GM20000 (cell line): ENCODE data around the gene ENOX1.

Experiments
- DNase-seq: peaks from one replicate; pipeline ENCODE4 v3.0.0; 2012; ENCODE audit warnings: low spot score
- TF ChIP-seq, protein P1 (sequence below): IDR thresholded peaks from 2 replicates; pipeline ENCODE4 v1.5.1; 2012; ENCODE audit warnings: mild to moderate bottlenecking, control low read depth; ENCODE audit errors: extremely low read depth, missing control alignments

Gene ENOX1

DNA sequence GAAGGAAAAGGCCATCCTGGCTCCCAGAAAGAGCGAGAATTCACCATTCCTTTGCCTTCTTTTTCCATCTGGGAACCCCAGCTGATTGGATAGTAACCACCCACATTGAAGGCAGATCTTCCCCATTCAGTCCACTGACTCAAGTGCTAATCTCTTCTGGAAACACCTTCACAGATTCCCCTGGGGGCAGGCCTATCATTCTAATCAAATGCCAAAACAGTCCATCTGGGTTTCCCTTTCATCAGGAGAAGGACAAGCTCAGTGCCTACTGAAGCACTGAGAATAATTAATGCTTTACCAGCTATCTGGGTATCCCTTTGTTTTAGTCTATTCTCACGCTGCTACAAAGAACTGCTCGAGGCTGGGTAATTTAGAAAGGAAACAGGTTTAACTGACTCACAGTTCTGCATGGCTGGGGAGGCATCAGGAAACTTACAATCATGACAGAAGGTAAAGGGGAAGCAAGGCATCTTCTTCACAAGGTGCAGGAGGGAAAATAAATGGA is 293.2 kb downstream of the ENOX1 start:
- TF ChIP-seq, protein P1, sequence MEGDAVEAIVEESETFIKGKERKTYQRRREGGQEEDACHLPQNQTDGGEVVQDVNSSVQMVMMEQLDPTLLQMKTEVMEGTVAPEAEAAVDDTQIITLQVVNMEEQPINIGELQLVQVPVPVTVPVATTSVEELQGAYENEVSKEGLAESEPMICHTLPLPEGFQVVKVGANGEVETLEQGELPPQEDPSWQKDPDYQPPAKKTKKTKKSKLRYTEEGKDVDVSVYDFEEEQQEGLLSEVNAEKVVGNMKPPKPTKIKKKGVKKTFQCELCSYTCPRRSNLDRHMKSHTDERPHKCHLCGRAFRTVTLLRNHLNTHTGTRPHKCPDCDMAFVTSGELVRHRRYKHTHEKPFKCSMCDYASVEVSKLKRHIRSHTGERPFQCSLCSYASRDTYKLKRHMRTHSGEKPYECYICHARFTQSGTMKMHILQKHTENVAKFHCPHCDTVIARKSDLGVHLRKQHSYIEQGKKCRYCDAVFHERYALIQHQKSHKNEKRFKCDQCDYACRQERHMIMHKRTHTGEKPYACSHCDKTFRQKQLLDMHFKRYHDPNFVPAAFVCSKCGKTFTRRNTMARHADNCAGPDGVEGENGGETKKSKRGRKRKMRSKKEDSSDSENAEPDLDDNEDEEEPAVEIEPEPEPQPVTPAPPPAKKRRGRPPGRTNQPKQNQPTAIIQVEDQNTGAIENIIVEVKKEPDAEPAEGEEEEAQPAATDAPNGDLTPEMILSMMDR = no peak
- no peak for DNase-seq

DNA sequence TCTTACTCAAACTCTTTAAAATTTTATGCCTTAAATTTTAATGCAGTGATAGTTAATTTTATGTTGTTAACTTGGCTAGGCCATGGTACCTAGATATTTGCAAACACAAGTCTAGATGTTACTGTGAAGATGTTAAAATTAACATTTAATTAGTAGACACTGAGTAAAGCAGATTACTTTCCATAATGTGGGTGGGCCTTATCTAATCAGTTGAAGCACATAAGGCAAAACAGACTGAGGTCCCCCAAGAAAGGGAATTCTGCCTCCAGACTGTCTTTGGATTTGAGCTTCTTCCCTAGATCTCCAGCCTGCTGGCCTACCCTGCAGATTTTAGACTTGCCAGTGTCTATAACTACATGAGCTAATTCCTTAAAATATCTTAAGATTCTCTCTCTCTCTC is 294.0 kb downstream of the ENOX1 start:
- no peak for DNase-seq
- TF ChIP-seq, protein P1 = no peak

DNA sequence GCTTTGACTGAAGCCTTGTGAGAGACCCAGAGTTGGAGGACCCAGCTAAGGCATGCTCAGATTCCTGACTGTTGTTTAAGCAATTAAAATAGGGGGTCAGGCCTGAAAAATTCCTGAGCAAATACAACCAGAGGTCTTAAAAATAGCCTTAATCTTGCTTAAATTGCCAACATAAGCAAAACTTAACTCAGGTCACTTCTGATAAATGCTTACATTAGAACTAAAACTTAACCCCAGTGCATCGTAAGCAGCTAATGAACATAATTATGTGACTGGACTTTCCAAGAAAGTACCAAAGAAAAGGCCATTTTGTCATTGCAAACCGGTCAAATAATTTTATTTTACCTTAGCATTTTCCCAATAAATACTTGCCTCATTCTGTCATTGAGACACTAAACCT is 294.5 kb downstream of the ENOX1 start:
- no peak for DNase-seq
- TF ChIP-seq, protein P1 = no peak

DNA sequence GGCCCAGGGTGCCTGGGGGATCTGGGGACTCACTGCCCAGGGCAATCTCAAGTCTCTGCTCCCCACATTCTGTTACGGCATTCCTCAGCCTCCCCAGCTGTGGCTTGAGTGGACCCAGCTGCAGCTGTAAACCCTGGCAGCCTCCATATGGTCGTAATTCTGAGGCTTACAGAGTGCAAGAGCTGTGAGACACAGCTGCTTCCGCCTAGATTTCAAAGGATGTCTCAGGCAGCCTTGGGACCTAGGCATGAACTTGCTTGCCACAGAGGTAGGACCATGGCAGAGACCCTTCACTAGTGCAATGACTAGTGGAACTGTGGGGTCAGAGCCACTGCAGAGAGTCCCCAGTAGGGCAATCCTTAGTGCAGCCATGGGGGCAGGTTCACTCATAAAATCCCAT is 297.5 kb downstream of the ENOX1 start:
- TF ChIP-seq, protein P1 = no peak
- no peak for DNase-seq

DNA sequence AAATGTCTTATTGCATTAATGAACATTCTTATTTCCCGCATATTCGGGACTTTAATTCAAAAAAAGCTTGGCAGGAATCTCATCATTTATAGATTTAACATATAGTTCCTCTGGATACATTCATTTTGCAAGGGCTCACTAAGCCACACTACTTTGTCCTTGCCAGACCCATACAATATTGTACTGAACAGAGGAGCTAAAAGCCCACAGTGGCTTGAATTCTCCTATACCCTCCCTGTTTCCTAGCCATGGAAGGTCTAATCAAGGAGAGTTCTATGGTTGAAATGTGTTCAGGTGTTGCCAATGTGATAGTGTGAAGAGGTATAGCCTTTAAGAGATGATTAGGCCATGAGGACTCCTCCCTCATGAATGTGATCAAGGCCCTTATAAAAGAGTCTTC is 298.9 kb downstream of the ENOX1 start:
- TF ChIP-seq, protein P1 = no peak
- DNase-seq = no peak

DNA sequence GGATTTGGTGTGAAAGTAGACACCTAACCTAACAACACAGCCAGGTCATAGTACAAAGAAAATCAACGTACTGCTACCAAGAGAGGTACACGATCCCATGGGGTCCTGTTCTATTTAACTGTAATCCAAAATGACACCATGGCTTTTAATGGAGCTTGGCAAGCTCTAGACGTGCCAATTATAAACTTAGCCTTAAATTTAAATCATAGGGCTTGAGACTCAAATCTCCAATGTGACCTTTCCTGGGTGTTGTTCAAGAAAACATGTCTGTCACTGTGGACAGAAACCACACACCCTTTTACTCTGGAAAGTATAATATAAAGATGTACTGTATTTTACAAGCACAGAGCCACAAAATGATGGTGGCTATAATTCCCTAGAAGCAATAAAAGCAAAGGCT is 299.3 kb downstream of the ENOX1 start:
- DNase-seq = no peak
- TF ChIP-seq, protein P1 = no peak

DNA sequence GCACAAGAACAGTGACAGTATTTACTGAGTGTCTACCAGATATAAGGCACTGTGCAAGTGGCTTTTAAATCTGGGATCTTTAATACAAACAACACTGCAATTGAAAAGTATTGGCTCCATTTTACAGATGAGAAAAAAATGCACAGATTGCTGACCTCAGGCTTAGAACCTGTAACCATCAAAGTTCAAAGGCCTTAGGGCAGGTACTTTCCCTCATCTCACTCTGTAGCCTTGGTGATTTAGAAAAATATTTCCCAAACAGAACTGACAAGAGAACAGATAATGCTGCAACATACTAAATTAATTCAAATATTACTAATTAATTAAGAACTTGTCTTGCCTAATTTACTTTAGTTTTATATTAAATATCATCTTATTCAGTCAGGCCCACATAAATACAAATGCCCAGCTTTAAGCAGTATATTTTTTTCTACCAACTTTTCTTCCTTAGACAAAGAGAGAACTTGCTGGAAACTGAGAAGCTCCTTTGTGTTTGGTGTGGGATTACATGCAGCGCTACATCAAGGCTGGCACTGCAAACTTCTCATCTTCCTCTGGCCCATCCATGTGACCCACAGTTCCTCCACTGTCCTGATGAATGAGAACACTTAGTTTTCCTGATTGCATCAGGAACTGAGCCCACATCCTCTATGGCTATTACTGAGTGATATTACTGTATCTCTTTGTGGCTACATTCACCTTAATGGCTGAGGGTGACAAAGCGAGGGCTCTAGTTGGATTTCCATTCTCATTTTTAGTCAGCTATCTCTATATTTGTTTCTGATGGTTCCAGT is 302.1 kb downstream of the ENOX1 start:
- no peak for DNase-seq
- TF ChIP-seq, protein P1 = no peak
